GM19455 (cell line): Measurements from ENCODE around the gene ALPL.
"Not testable (repeated sequence)": the region's sequence is repeated elsewhere in the genome, so short reads cannot be mapped to it uniquely, and the experiment has no call there.

Experiments
- ATAC-seq: cut with Tn5 transposase; IDR thresholded peaks from one replicate; pipeline ENCODE4 v1.9.1; 2021; ENCODE audit not compliant: unreplicated experiment

The ALPL gene

DNA sequence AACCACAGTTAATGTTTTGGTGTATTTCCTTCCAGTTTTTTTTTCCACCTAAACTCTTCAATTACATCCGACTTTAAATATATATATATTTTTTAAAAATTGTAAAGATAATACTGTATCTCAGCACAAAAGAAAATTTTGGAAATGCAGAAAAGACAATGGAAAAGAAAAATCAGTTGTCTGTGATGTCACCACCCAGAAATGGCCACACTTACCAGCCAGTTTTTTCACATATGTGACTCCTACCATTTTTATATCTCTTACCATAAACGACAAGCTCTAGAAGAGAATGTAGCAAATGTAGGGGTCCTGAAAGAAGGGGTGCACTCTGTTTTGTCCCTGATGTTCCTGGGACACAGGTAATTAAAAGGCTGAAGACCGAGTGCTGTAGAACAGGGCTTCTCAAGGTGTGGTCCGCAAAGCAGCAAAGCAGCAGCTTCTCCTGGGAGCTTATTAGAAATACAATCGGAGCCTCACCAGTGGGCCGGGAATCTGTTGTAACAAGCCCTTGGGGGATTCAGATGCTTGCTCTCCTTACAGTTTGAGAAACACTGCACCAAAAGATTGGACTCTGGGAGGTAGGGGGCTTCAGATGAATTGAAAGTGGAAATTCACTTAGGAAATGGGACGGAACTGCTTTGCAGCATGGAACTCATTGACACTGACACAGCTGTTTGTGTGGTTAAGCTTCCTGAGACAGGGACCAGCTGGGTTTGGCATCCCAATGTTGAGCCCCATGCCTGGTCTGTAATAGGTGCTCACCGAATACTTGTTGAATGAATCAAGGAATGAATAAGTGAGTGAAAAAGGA, 44.1 kb downstream of the ALPL start:
- ATAC-seq: no peak

DNA sequence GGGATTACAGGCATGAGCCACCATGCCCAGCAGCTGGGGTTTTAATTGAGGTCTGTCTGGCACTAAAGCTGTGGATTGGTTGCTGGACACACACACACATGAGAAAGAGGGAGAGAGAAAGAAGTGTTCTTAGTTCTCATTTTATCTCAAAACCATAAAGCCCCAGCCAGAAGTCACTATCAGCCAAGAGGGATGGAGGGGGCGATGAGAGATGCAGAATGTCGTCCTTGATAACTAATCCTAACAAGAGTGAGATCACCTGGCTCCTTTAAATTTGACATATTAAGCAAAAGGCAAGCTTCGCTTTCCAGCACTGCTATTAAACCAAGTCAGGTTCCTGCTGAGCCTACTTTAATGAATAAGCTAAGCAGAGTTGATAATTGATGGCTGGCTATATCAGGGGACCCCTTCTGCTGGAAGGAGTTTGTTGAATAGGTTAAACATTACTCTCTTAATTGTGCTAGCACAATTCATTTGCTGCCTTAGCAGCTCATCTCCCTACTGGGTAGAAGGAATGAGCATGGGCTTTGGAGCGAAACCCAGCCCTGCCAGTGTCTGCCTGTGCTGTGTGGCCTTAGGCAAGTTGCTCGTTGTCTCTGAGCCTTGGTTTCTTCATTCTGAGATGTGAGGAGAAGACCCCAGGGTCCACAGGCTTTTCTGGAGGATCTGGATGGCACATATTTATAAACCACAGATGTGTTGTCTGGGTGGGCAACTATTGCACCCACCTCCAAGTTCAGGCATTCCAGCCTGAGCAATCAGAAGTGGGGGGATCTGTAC, 50.8 kb downstream of the ALPL start:
- no peak for ATAC-seq

DNA sequence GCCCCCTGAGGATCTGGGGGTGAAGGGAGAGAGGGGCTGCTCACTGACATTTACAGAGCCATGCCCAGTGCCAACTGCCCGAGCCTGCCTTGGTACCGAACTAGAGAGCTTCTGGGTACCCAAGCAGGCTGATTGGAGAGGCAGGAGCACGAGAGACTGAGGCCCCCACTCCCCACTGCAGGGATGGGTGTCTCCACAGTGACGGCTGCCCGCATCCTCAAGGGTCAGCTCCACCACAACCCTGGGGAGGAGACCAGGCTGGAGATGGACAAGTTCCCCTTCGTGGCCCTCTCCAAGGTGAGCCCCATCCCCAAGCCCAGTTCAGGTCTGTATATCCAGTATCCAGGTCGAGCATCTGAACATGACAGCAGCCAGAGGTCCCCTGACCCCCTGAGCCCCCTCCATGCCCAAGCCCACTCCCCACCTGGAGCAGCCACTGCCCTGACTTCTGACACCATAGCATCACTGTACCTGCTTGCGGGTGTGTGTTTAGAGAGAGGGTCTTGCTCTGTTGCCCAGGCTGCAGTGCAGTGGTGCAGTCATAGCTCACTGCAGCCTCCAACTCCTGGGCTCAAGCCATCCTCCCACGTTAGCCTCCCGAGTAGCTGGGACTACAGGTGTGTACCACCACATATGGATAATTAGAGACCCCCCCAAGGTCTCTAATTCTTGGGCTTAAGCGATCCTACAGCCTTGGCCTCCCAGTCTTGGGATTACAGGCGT, 51.9 kb downstream of the ALPL start:
- no peak for ATAC-seq

DNA sequence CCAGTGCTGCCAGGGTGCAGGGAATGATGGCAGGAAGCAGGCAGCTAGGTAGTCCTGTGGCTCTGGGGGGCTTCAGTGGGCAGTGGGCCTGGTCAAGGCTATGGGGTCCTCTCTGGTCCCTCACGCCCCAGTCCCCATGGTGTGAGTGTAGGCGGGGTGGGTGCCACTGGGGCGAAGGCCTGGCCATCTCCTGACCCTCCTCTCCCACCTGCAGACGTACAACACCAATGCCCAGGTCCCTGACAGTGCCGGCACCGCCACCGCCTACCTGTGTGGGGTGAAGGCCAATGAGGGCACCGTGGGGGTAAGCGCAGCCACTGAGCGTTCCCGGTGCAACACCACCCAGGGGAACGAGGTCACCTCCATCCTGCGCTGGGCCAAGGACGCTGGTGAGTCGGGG, 53.7 kb downstream of the ALPL start:
- no peak for ATAC-seq

DNA sequence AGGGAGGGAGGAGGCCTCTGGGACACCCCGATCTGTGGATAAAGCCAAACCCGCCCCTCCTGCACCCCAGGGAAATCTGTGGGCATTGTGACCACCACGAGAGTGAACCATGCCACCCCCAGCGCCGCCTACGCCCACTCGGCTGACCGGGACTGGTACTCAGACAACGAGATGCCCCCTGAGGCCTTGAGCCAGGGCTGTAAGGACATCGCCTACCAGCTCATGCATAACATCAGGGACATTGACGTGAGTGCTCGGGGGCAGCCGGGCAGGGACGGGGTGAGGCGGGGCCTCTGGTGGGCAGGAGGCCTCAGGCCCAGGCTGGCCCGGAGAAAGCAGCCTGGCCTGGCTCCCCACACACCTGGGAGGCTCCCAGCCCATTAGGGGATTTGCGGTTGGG, 54.7 kb downstream of the ALPL start:
- ATAC-seq: no peak

DNA sequence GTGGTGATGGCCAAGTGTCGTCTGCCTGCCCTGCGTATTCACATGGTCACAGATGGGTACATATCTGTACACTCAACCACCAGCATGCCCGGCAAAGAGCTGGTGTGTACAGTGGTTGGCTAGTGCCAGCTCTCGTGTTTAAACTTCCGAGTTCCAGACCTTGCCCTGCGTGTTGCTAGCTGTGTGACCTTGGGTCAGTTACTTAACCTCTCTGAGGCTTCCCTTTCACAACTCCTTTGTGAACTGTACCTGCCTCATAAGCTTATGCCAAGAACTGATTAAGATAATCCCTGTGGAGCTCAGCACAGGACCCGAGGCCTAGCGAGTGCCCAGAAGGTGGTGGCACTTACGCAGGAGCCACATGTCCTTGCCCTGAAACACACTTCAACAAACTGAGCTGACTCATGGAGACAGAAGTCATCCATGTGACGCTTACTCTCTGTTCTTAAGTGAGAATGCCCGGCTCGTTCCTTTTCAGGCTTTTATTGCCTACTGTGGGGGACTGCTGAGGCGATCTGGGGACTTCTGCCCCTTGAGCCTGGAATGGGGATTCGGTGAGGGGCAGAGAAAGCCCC, 55.4 kb downstream of the ALPL start:
- ATAC-seq: no peak

DNA sequence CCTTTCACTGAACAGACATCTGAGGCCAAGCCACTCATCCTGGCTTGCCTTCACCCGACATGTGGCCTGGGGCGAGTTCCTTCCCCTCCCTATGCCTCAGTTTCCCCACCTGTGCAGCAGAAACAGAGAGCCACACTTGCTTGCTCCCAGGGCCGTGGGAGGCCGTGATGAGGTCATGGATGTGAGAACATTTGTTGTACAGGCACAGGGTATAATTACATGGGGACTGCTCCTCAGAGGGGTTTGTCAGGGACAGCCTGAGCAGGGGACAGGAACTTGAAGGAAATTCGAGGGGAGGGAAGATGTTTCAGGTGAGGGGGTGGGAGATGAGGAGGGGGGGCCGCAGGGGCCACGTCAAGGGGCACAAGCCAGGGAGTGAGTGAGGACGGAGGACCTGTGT, 56.1 kb downstream of the ALPL start:
- no peak for ATAC-seq

DNA sequence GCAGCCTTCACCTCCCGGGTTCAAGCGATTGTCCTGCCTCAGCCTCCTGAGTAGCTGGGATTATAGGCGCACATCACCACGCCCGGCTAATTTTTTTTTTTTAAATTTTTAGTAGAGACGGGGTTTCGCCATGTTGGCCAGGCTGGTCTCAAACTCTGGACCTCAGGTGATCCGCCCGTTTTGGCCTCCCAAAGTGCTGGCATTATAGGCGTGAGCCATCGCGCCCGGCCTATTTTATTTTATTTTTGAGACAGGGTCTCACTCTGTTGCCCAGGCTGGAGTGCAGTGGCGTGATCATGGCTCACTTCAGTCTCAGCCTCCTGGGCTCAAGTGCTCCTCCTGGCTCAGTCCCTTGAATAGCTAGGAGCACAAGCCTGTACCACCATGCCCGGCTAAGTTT, 57.1 kb downstream of the ALPL start:
- not testable (repeated sequence) for ATAC-seq

DNA sequence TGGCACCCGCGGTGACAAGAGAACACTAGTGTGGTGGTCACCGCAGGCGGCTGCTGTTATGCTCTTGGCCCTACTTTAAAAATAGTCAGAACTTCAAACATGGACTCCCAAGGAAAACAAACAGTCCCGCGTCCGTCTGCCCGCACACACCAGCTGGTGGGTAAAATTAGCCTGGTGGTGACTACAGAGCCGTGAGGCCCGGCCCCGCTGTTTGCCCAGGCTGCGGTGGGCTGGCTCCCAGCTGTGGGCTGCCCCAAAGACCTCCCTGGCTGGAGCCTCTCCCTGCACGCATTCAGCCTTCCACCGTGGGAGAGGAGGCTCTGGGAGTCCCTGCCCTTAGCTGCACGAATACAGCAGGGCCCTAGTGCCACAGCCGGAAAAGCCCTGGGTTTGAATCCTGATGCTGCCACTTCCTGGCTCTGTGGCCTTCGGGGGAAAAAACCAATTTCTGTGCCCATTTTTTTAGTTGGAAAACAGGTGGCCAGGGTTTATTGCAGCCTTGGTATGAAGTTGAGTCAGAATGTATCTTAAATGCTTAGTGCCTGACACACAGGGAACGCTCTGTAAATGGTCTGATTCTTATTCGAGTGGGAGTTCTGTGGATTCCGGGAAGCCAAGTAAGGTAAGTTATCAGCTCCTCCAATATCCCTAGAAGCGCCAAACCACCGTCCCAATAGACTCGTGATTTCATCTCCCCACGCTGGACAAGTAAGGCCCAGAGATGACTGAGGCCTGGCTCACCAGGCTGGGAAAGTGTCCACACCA, 58.2 kb downstream of the ALPL start:
- ATAC-seq: no peak

DNA sequence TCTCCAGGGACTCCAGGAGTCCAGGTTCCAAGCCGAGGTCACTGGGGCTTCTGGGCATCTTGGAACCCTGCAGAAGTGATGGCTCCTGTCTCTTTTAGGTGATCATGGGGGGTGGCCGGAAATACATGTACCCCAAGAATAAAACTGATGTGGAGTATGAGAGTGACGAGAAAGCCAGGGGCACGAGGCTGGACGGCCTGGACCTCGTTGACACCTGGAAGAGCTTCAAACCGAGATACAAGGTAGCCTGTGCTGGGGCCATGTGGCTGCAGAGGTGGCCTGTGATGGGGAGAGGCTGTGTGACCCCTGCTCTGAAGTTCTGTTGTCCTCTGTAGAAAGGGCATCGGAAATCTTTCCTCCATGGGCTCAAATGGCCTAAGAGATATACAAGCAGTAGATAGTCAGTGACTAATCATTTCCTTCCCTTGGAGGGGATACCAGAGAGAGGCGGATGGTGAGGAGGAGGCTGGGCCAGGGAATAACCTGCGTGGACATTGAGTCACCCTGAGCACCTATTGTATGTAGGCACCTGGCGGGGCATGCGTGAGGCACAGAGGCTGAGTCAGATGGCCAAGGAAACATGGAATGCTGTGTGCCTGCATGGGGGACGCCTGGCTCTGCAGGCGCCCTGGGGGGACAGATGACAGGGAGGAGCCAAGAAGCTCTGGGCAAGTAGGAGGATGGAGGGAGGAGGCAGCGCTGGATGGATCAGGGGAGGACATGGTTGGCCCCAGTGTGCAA, 59.0 kb downstream of the ALPL start:
- no peak for ATAC-seq

DNA sequence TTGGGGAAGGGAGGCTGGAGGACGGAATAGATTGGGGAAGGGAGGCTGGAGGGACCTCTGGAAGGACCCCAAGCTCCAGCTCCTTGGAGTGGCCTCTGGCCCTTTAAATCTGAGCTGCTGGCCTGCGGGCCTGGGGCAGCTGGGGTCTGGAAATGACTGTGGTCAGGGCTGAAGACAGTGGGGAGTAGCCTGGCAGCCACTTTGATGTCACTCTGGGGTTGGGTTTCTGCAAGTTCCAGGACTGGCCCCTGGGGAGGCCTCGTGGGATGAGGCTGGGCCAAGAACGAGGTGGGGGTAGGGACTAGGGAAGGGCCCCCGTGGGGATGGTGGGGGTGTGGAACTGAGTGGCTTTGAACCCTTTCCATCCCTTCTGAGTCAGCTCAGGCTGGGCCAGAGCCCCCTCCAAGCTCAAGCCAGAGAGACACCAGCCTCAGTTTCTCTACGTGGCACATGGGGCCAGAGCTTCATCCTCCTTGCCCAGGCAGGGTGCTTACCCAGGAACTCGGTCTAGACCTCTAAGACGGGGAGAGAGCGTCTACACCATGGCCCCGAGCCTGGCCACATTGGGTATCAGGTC, 59.7 kb downstream of the ALPL start:
- ATAC-seq: no peak

DNA sequence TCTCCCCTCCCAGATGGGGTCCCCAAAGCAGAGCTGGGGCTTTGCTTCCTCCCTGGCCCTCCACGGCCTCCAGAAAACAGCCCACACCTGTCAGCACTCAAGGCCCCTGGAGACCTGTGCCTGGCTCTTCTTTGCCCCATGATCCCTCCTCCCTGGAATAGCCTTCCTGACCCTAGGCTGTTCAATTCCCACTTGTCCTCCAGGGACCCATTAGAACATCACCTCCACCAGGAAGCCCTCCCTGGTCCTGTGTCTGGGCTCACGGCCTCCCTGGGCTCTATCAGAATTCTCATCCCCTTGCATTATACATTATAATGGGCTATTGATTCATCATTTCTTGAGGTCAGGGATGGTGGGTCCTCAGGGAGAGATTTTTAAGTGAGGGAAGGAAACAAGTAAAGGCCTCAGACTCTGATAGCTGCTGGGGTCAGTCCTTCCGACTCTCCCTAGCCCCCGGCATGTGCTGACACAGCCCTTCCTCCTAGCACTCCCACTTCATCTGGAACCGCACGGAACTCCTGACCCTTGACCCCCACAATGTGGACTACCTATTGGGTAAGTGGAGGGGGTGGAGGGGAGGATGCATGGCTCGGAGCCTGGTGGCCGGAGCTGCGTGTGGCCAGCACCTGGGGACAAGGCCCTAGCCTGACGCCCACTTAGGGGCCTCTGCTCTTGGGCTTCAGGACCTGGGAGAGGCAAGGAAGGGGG, 60.8 kb downstream of the ALPL start:
- no peak for ATAC-seq

DNA sequence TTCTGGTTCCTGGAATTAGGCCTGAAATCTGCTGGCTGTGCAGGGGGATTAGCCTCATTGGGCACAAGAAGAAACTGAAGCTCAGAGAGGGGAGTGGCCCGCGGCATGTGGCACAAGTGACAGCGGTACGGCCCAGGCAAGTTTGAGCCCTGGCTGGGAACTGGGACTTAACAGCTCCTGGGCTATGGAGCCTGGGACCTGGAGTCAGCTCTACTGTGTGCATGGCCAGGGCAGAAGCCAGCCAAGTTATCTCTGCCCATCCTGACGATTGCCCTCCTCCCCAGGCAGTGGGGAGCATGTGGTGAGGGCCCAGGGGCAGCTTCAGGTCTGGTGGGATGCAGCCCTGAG, 61.3 kb downstream of the ALPL start:
- no peak for ATAC-seq

DNA sequence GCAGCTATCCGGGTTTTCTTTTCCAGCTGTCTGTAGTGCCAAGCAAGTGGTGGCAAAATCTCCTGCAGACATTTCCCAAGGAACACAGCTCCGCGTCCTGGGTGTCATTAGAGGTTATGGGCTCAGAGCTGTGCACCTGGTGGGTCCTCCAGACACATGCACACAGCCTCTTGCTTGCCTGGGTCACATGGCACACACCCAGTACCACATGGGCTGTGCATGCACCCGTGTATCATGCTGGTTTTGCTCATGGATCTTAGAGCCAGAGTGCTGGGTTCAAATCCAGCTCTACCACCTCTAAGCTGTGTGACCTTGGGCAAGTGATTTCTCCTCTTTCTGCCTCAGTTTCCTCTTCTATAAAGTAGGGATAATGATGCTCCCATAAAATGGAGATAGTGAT, 61.7 kb downstream of the ALPL start:
- ATAC-seq: no peak

DNA sequence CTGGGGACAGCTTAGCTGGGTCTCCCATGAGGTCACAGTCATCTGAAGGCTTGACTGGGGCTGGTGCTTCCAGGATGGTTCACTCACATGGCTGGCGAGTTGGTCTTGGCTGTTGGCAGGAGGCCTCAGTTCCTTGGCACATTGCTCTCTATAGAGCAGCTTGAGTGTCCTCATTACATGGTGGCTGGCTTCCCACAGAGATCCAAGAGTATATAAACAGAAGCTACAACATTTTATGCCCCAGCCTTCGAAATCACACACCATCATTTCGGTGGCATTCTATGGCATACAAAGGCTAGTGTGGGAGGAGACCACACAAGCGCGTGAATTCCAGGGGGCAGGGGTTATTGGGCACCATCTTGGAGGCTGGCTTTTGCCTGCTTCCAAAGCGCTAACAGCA, 63.0 kb downstream of the ALPL start:
- no peak for ATAC-seq

DNA sequence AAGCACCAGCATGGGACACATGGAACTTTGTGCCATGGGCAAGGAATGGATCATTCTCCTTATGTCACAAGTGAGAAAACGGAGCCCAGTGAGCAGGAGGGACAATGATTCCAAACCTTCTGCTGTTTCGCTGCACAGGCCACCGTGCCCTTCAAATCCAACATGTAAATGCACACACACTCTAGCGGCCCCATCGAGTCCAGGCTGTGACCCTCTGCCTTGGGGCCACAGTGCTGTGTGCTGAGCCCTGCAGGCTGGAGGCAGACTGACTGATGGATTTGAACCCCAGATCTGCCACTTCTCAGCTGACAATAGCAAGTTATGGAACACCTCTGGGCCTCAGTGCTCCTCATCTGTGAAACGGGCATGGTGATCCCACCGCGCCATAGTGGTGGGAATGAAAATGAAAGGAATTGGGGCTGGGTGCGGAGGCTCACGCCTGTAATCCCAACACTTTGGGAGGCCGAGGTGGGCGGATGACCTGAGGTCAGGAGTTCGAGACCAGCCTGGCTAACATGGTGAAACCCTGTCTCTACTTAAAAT, 63.6 kb downstream of the ALPL start:
- no peak for ATAC-seq

DNA sequence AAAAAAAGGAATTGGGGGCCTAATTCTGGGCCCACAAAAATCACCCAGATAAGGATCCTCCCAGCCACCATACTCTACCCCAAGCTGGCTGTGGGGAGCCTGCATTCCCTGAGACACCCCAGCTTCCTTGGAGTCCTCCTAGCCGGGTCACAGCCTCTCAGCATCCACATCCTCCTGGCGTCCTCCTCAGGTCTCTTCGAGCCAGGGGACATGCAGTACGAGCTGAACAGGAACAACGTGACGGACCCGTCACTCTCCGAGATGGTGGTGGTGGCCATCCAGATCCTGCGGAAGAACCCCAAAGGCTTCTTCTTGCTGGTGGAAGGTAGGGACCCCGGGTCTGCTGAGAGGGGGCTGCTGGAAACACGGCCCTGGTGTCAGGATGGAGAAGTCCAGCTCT, 64.3 kb downstream of the ALPL start:
- ATAC-seq: no peak

DNA sequence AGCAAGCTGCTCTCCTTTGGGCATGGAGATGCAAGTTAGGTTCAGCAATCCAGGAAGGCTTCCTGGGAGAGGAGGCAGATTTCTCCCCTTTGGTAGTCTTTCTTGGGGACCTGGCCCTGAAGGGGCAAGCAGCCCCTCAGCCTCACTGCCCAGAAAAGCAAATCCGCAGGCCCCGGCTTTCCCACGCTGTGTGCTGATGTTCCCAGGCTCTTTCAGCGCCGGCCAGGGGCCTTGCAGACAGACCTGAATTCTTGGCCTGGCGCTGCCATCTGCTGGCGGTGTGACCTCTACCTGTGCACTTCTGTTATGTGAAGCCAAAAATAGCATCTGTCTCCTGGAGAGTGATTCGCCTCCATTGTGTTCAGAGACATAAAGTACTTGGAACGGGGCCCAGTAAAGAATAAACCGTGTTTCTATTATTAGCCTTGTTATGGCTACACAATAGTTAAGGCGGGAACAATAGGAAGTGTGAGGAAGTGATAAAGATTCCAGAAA, 64.8 kb downstream of the ALPL start:
- no peak for ATAC-seq
